Measurements from ENCODE around the gene CTNNA3.

The CTNNA3 gene

DNA sequence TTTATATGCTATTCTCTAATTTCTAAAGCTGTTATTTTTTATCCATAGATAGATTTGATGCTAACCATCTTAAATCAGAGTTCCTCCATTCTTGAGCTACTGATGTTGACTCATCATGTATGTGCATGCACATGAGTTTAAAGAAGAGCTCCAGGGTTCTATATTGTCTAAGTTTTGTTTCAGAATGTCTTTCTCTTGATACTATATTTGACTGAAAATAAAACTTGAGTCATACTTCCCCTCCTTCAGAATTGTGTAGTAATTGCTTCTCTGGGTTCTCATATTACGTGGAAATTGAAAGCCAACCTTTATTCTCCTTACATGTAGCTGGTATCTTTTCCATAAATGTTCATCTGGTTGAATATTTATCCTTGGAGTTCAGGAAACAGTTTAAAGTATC, 680.8 kb downstream of the CTNNA3 start:
- DNase-seq (ENCODE audit: low read depth in 3 of 3): no peak

GRCh38 chr10:67011981-67012380, 684.0 kb downstream of the CTNNA3 start:
- no peak for DNase-seq (ENCODE audit: low read depth in 3 of 3)

- no peak for DNase-seq (ENCODE audit: low read depth in 3 of 3)
Observed at GRCh38 chr10:67011480-67011879, 684.5 kb downstream of the CTNNA3 start.

GRCh38 chr10:67005981-67006380, 690.0 kb downstream of the CTNNA3 start:
- no peak for DNase-seq (ENCODE audit: low read depth in 3 of 3)

GRCh38 chr10:67004690-67005089, 691.3 kb downstream of the CTNNA3 start:
- no peak for DNase-seq (ENCODE audit: low read depth in 3 of 3)

DNA sequence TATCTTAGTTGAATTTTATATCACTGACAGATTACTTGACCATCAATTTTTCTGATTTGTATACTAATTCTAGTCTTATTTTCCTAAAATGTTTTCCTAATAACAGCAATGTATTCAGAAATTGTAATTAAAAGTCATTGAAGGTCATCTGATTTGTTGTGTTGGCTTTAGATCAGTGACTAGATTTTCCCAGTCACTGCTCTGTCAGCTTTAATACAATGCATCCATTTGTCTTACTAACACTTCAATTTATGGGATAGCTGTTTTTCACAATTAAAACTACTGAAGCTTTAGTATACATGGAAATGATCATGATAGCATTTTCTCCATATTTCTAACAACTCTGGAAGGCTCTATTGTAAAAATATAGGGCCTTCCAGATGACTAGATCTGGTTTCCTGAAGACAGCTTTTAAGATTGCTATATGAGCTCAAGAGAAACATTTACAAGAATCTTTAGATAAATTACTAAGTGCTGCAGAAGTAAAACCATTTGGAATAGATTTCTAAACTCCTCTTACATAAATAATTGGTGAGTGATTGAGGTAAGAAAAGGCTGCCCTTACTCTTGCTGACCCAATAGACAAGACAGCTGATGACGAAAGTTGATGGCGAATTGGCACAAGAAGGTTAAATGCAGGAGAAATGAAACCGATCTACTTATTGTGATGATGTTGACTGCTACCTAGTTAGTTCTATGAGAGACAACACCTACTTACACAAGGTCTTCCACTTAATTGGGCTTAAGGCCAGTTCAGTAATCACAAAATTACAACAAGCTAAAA, 696.0 kb downstream of the CTNNA3 start:
- DNase-seq (ENCODE audit: low read depth in 3 of 3): no peak

DNA sequence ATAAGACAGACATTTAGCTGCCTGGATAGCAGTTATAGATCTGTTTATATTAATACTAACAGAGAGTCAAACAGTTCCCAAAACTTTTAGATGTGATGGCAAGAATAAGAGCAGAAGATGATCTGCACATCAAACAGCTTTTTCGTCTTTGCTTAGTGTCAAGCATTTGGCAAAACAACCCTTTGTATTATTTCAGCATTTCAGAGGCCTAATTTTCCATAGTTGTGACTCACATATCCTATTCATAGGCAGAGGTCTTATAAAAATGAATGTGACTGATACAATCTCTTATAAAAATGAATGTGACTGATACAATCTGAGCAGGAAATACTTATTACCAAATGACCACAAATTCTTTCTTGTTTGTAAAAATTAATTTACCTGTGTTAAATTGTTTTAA, 699.0 kb downstream of the CTNNA3 start:
- no peak for DNase-seq (ENCODE audit: low read depth in 3 of 3)

DNA sequence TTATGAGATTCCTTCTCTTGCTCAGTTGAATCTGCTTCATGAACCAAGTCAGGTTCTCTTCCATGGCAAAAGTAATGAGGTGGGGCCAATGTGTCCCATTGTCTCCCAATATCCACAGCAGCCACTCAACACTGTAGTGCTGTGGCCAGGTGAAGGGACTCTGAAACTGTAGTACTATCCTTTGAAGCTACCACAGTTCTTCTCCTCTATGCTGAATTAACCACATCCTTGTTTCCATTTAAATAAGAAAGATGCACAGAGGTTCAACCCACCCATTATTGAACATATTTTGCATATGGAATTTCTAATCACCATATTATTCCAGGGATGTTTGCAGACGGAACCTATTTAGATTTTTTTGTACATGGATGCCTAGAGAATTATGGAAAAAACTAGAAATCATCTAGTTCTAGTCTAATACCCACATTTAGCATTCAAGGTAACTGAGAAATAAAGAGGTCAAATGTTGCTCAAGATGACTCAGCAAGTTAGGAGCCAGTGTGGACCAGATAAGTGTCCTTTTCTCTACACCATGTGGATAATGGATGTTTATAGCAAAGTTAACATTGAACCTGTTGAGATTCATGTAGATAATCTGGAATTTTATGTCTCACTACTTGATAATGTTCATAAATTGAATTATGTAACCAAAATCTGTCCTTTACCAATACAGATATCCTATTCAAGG, 705.7 kb downstream of the CTNNA3 start:
- DNase-seq (ENCODE audit: low read depth in 3 of 3): no peak

DNA sequence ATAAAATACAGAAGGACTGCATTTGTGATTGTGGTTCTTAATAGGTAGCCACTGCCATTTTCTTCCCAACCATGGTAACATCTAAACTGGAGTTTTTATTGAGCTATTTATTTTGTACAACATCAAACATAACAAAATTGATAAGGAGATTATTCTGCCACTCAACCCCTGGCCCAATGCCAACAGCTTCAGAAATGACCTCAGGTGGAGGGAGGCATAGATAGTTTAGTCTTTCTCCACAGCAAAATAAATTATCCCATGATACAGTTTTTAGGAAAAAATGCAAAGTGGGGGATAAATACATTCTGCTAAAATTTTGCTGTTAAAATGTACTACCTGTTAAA, 712.5 kb downstream of the CTNNA3 start:
- DNase-seq (ENCODE audit: low read depth in 3 of 3): no peak

DNA sequence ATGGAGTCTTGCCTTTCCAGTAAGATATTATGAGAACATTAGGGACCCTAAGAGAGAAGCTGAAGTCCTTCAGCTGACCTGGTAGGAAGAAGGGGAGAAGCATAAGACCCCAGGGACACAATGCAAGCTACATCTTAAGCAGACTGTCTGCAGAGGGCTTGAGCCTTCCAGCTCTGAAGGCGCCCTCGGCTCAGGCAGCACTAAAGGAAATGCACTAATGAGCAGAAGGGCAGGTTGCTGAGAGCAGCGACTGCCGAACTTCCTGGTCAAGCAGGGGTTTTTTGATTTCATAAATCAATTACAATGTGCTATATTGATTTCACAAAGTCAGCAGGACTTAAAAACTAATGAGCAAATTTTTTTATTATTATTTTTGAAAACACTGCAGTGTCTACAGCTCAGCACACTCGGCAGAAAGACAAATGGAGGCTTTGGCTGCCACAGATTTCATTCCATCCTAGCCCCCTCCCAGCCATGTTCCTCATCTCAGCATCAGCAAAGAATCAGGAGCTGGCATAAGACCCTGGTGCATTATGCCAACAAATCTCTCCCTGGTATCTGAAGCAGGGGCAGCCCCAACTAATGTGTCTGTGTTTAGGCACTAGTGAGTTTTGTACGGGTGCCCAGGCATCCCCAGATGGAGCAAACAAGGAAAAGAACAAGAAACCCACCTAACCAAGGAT, 713.1 kb downstream of the CTNNA3 start:
- DNase-seq (ENCODE audit: low read depth in 3 of 3): no peak

- DNase-seq (ENCODE audit: low read depth in 3 of 3): no peak
Observed at GRCh38 chr10:66982053-66982420, 714.0 kb downstream of the CTNNA3 start.

GRCh38 chr10:66981361-66982052, 714.5 kb downstream of the CTNNA3 start:
- no peak for DNase-seq (ENCODE audit: low read depth in 3 of 3)

DNA sequence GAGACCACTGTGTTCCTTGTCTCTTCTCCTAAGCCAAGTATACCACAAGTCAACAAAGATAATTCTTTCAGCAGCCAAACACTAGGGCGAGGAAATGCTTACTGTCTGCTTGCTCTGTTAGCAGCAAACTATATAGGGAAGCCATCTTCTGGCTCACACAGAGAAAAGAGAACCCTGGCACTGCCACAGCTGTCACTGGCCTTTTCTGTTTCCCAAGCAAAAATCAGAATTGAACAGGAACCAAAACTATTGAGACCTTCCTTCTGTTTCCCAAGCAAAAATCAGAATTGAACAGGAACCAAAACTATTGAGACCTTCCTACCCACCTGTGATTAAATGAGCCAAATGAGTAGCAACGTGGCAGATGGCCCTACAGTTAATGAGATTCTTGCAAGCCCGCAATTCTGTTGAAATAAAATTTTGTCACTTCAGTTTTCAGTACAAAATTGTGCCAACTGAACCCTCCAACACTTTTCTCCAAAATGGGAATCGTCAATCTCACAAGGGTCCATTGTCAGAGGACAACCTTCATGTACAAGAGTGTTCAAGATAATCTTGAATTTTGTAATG, 715.7 kb downstream of the CTNNA3 start:
- DNase-seq (ENCODE audit: low read depth in 3 of 3): no peak

DNA sequence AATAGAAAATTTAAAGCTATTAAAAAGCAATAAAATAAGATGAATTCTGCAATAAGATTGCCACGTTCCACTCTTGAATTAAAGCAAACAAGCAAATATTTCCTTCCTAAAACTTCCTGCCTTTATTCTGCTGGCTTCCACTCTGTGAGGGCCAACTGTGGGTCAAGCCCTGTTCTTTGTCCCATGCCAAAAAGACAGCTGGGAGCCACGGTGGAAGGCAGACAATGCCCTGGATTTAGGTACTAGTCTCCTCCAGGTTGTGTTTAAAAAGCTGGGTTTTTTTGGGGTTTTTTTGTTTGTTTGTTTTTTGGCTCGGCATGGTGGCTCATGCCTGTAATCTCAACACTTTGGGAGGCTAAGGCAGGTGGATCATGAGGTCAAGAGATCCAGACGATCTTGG, 731.0 kb downstream of the CTNNA3 start:
- DNase-seq (ENCODE audit: low read depth in 3 of 3): no peak

DNA sequence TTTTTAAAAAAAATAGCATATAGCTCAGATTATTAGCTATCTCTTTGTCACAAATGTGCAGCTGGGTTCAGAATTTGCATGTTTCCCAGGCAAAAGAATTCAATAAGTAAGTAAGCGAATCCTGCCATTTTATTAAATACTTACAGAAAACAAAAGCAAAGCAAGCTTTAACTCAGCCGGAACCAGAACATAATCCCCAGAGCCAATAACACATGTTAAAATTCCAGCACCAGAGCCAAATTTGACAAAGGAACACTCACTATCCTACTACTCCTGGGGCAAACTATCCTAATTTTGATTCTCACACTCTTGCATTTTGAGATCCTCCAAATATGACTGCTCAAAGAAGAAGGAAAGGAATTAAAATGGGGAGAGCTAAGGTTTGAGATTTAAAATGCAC, 737.5 kb downstream of the CTNNA3 start:
- no peak for DNase-seq (ENCODE audit: low read depth in 3 of 3)

DNA sequence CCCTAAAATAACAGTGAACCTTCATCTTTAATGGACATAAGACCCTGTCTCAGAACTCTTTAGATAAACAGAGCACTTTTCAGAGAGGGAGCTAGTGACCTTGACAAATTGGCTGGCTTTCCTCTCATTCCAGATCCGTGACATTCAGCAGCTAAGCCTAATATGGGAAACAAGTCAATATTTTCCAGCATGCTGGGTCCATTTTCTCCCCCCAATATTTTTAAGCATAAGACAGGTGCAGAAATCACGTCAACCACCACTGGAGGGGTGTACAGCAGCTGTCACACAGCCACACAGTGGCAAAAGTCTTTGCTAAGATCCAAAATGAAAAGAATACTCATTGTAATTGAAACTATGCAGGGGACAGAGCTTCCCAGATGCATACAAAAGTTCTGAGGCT, 744.1 kb downstream of the CTNNA3 start:
- no peak for DNase-seq (ENCODE audit: low read depth in 3 of 3)

DNA sequence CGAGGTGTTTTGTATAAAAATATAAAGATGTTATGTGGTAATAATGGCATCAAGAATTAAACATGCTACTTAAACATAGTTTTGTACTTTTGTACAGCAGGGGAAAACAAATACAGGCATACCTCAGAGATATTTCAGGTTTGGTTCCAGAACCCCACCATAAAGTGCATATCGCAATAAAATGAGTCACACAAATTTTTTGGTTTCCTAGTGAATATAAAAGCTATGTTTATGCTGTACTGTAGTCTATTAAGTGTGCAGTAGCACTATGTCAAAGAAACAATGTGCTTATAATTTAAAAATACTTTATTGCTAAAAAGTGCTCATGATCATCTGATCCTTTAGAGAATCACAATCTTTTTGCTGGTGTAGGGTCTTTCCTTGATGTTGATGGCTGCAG, 752.4 kb downstream of the CTNNA3 start:
- DNase-seq (ENCODE audit: low read depth in 3 of 3): no peak

DNA sequence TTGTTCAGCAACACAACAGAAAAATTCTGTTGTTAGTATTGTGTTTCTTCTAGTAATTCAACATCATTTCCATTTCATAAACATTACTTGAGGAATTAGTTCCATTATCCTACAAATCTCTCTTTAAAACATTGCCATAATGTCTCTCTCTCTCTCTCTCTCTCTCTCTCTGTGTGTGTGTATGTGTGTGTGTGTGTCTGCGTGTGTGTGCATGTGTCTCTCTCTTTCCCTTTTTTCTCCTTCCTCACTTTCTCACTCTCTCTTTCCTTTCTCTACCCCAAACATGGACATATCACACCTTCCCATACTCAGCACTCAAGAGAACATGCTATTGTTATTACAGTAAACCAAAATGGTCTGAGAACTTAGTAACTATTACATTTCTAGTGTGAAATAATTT, 753.6 kb downstream of the CTNNA3 start:
- no peak for DNase-seq (ENCODE audit: low read depth in 3 of 3)

DNA sequence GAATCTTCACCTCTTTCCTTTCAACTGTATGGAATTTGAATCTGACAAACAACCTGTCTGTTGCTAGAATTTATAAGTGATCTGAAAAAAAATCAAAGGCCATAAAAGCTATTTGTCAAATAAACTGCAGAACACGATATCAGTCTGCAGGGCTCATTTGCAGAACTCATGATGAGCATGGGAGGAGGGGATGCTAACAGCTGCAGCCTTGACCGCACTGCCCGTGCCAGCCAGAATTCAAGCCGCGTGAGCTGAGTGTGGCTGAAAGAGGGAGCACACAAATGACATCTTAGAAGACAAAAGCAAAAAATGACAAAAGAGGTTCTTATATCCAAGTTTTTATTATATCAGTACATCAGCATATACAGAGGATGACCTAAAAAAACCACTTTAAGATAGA, 754.5 kb downstream of the CTNNA3 start:
- DNase-seq (ENCODE audit: low read depth in 3 of 3): no peak

- no peak for DNase-seq (ENCODE audit: low read depth in 3 of 3)
Observed at GRCh38 chr10:66940965-66941364, 755.0 kb downstream of the CTNNA3 start.

DNA sequence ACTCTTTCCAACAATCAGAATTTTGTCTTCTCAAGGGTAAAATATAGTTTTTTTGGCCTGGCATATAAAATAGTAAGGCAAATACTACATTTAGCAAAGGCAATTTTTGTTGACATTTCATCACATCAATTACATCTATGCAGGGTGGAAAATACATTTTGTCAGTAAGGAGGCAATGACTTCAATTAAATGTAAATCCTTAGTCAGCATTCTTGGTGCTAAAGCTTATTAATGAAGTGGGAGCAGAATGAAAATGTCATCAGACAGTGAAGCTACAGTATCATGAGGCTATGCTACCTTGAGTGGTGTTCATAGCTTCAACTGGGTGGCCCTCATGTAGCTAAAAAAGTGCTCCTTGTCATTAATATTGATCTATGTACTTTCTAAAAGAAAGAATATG, 761.3 kb downstream of the CTNNA3 start:
- DNase-seq (ENCODE audit: low read depth in 3 of 3): no peak

DNA sequence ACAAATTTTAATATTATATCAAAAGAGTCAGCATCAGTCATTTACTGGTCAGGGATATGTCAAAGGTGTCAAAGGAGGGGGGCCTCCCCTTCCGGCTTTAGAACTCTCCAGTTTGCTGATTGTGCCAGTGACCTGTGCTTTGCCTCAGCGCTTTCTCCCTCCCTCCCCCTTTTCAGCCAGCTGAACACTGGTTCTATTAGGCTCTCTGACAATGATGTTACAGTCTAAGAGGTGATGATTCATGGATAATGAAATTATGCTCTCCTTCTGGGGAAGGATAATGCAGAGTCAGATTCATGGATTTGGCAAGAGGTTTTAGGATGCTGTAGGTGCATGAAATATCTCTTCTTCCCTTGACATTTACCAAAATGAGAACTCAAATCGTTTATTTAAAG, 764.0 kb downstream of the CTNNA3 start:
- no peak for DNase-seq (ENCODE audit: low read depth in 3 of 3)

Data from stimulated activated CD4-positive, alpha-beta T cell treated with anti-CD3 and anti-CD28 coated beads, TNF-alpha, amount 100 ng/mL, for 4 hours (primary cell).